ENCODE measurements around the gene ODF2L.

The ODF2L gene

DNA sequence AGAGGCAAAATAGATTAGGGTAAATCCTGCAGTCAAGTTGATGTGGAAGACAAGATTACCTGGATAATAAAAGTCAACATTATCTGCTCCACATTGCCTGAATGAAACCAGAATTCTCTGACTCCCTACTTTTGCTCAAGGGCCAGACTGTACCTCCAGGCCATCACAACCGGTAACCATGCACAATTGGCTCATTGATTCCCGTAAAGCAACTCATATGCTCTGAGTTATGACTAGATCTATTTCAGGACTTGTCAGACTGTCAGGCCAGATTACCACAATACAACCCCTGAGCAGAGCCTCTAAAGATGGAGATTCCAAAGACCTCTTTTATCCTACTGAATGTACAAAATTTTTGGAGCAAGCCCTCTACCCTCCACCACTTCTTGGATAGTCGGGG is 90.4 kb downstream of the ODF2L start:
- DNase-seq (ENCODE audit: low spot score): no peak

DNA sequence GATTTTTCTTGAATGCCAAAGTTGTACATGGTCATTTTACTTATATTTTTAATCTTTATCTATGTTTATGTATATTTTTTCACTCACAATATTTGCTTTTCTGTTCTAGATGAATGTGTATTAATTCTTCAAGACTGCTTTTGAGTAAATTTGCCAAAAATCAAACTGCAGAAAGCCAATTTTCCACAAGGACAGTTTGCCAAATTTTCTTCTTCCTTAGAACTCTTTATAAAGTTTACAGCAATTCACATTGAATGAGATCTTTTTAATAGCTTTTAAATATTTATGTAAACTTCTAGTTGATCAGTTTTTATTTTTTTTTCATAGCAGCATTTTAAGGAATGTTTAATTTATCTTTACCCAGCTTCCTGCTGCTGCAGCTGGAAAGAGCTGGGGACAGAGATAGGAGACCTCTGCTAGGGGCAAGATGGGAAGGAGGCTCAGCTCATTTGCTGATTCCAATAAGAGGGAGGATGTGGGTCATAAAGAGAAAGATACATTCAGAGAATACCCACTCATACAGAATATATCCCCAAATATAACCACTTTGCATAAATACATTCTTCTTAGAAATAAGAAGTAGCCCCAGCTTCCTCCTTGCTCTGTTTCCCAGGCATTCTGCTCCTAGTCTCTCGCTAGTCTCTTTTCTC is 93.0 kb downstream of the ODF2L start:
- no peak for DNase-seq (ENCODE audit: low spot score)
